ENCODE data around the gene RIPOR2.

RIPOR2 gene, protein sequence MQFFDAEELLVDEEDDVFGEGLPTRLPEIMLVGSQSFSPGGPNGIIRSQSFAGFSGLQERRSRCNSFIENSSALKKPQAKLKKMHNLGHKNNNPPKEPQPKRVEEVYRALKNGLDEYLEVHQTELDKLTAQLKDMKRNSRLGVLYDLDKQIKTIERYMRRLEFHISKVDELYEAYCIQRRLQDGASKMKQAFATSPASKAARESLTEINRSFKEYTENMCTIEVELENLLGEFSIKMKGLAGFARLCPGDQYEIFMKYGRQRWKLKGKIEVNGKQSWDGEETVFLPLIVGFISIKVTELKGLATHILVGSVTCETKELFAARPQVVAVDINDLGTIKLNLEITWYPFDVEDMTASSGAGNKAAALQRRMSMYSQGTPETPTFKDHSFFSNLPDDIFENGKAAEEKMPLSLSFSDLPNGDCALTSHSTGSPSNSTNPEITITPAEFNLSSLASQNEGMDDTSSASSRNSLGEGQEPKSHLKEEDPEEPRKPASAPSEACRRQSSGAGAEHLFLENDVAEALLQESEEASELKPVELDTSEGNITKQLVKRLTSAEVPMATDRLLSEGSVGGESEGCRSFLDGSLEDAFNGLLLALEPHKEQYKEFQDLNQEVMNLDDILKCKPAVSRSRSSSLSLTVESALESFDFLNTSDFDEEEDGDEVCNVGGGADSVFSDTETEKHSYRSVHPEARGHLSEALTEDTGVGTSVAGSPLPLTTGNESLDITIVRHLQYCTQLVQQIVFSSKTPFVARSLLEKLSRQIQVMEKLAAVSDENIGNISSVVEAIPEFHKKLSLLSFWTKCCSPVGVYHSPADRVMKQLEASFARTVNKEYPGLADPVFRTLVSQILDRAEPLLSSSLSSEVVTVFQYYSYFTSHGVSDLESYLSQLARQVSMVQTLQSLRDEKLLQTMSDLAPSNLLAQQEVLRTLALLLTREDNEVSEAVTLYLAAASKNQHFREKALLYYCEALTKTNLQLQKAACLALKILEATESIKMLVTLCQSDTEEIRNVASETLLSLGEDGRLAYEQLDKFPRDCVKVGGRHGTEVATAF

DNA sequence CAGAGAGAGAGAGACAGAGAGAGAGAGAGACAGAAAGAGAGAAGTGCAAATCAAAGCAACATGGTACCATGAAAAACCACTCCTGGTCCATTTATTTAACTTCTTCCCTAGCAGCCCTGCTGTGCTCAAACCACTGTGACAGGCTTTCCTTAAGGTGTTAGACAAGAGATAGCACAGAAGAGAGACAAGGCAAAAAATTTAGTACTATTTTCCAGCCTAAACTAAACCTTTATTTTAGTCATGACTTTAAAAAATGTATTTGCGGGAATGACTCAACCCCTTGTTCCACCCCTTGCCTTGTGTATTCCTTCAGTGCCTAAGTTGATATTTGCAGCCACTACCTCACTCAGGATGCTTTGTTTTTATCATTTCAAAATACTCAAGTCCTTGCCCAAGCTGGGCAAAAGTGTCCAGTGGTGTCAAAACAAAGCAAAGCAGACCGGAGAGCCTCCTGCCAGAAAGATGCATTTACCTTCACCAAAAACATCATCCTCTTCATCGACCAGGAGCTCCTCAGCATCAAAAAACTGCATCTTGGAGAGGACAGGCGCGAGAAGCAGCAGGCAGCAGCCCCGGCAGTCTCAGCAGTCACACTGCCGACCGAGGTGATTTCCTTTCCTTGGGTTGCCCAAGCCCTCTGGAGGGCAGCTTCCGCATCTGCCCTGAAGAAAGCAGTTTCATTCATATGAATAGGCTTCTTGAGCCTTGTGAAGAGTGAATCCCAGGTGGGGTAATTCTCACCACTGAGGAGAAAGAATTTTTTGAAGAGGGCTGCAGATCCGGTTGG lies at the start of gene RIPOR2:
Gene RIPOR2 (minus strand): TSS at position 595 of the 787 bp plus-strand sequence. CDS start 62 bp downstream, at position 533.
- peak in 1 of 3 experiments; percentile 60 for DNase-seq (ENCODE audit: low read depth in 3 of 3)

GRCh38 chr6:24985323-24985722 lies 49.6 kb upstream of the RIPOR2 start:
- DNase-seq (ENCODE audit: low read depth in 3 of 3): no peak

DNA sequence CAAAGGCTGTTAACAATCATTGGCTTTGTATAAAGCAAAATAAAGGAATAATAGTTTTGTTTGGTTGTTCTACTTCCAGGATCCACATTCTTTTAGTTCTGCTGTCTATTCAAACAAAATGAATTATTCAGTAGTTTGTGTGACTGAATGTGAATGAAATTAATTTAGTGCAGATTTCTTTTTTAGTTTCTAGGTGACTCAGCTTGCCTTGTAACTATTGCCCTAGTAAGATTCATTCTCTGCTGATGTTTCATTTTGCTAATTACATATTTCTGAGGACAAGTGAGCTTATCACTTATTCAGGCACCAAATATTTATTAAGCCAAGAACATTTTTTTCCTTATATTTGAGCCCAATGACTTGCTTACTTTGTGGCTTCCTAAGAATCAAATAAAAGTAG lies 46.5 kb upstream of the RIPOR2 start:
- no peak for DNase-seq (ENCODE audit: low read depth in 3 of 3)

DNA sequence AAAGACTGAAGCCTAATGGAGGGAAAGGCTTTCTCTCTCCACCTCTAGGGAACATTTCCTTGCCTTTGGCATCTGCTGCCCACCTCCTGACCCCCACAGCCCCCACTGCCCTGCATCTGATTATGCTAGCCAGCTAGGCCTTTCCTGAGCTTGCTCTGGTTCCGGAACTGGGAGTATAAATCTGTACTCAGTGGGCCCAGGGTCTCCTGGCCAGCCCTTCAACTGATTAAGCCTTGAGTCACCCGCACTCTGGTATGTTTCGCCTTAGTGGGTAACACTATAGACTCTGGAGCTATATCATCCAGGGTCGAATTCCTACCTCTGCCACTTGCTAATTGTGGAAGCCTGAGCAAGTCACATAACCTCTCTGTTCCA lies 45.6 kb upstream of the RIPOR2 start:
- DNase-seq (ENCODE audit: low read depth in 3 of 3): no peak

DNA sequence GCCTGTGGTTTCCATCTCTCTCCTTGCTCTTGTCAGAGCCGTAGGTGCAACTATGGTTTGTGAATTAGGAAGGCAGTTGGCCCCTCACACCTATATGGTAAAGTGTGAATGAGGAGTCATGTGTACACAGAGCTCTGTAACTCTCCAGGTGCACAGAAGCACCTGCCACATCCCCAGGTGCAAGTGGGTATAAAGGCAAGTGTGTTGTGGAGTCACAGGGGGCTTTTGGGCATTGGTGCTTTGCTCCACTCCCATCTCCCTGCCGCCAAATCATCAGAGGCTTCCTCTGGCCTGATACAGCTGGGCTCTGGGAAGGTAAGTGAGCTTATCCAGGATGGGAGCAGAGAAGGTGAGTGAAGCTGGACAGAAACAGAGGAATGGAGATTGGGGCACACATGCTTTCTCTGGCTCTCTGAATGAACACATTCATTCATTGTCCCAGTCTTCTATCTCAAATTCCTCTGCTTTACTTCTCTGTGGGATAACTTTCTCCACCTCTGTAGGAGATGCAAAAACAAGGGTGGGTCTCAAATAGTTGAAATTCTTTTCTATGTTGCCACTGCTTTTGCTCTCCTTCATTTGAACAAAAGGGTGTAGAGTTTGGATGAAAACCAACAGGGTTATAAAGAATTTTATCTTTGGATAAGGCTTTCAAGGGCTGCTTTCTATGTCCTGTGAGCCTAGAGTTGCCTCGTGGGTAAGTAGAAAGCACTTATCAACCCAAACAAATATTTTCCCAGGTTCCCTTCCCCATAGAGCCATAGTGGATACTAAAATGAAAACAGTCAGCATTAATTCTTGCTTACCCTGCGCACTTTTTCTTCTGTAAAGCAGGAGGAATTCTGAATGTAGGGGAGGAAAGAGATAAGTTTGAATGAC lies 45.0 kb upstream of the RIPOR2 start:
- no peak for DNase-seq (ENCODE audit: low read depth in 3 of 3)

GRCh38 chr6:24979176-24979575 lies 43.4 kb upstream of the RIPOR2 start:
- DNase-seq (ENCODE audit: low read depth in 3 of 3): no peak

GRCh38 chr6:24974182-24975171 lies 38.7 kb upstream of the RIPOR2 start:
- peak in 1 of 3 experiments; percentile 43 for DNase-seq (ENCODE audit: low read depth in 3 of 3)

- no peak for DNase-seq (ENCODE audit: low read depth in 3 of 3)
Observed at GRCh38 chr6:24972311-24972958, 36.7 kb upstream of the RIPOR2 start.

- DNase-seq (ENCODE audit: low read depth in 3 of 3): no peak
Observed at GRCh38 chr6:24971067-24971466, 35.3 kb upstream of the RIPOR2 start.

DNA sequence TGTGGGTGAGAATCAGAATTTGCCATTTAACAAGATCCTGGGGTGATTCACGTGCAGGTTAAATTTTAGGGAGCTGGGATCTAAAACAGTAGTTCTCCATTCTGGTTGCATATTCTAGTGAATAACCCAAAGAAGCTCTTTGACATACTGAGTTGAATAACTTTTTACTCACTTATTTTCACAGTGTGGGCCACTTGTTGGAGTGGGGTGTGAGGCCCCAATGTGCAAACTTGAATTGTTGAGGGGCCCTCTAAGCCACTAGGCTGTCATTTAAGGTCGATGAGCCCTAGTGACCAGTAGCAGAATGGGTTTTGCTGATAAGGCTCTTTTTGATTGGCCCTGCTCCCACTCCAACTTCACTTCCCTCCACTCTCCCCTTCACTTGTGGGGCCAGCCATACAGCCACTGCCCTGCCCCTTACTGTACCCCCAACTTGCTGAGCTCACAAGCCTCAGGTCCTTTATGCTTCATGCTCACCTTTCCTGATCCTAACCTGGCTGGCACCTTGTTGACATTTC lies 33.6 kb upstream of the RIPOR2 start:
- no peak for DNase-seq (ENCODE audit: low read depth in 3 of 3)

- DNase-seq (ENCODE audit: low read depth in 3 of 3): no peak
Observed at GRCh38 chr6:24968783-24969182, 33.0 kb upstream of the RIPOR2 start.

DNA sequence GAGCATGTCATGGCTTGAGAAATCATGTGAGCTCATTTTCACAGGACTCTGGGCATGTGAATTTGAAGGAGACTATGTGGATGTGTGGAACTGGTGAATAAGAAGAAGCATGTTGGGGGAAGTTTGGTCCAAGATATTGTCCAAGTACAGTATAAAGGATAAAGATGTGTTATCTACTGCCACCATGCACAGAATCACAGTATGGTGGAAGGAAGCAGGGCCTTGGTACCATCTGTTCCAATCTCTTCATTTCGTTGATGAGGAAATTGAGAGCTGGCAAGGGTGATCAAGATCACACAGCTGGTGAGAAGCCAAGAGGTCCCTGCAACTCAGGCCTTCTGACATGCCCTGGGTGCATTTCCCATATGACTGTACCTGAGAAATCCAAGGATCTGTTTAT lies 31.5 kb upstream of the RIPOR2 start:
- DNase-seq (ENCODE audit: low read depth in 3 of 3): no peak

DNA sequence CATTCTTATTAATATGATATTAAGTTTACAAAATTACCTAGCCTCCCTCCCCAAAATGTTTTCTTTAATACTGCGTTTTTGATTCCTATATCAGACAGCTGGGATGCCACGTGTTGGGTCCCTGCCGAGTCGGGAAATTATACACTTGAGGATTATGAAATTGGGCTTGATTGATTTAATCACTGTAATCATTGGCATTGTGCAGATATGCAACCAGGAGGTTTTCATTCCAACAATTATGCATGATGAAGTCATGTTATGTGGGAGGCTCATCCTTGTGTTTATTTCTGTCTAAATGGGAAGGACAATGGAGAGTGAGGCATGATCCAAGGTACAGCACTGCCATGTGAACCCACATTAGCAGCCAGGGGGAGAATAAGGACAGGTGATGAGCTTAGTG lies 30.6 kb upstream of the RIPOR2 start:
- DNase-seq (ENCODE audit: low read depth in 3 of 3): no peak

DNA sequence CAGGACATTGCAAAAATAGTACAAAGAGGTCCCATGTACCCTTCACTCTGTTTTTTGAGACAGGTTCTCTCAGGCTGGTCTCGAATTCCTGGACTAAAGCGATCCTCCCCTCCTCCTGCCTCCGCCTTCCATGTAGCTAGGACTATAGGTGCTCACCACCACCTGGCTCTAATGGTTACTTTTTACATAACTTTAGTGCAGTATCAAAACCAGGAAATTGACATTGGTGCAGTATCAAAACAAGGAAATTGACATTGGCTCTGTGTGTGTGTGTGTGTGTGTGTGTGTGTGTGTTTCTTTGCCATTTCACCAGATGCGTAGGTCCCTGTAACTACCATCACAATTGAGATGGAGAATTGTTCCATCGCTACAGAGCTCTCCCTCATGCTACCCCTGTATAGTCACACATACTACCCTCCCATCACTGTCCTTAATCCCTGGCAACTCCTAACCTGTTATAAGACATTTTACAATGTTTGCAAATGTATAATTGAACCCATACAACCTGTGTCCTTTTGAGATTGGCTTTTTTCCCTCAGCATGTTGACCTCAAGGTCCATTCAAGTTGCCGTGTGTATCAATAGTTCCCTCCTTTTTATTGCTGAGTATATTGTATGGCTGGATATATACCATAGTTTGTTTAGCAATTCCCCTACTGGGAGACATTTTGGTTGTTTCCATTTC lies 28.3 kb upstream of the RIPOR2 start:
- no peak for DNase-seq (ENCODE audit: low read depth in 3 of 3)

DNA sequence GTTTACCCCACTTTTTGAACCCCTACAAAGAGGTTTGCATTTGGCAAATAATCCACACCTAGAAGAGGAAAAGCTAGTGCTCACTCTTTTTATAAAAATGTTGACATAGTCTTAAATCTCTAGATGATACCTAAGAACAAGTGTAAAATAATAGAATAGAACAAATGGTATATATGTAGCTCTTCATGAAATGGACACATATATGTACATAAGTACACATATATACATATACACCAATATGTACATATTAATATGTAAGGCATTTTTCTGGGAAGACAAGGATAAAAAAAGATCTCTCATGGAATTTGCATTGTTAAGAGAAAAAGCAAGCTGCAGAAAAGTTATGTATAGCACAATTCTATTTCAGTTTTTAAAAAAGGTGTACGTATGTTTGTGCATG lies 27.6 kb upstream of the RIPOR2 start:
- DNase-seq (ENCODE audit: low read depth in 3 of 3): no peak

DNA sequence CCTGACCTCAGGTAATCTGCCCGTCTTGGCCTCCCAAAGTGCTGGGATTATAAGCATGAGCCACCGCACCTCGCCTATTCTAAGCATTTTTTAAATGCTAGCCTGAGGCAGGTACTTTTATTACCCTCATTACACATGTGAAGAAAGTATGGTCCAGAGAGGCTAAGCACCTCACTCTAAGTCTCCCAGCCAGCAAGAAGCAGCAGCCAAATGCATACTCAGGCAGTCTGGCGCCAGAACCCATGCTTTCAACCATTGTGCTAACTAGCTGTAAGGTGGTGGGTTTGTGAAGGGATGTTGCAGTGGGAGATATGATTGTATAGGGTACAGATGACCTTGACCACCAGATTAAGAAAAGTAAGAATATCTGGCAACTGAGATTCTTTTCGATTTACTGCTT lies 26.1 kb upstream of the RIPOR2 start:
- DNase-seq (ENCODE audit: low read depth in 3 of 3): no peak

DNA sequence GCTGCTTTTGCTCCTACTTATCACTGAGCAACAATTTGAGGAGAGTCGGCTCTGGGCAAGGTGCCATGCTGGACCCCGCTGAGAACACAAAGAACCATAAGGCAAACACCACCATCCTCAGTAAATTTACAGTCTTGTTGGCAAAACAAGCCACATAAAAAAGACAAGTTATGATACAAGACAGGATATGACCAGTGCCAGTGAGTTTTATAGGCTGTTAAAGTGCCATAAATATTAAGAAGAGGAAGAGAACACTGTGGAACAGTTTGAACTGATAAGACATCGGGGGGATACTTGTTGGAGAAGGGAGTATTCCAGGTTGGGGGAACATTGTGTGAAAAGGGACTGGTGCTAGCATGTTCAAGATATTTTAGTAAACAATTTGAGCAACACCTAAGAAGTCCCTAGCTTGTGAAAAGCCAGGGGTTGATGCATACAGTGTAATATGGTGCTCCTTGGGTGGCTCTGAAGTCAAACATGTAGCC lies 25.3 kb upstream of the RIPOR2 start:
- no peak for DNase-seq (ENCODE audit: low read depth in 3 of 3)

GRCh38 chr6:24959319-24959718 lies 23.6 kb upstream of the RIPOR2 start:
- no peak for DNase-seq (ENCODE audit: low read depth in 3 of 3)

Measured in stimulated activated CD4-positive, alpha-beta T cell treated with anti-CD3 and anti-CD28 coated beads, TNF-alpha, amount 100 ng/mL, for 24 hours (primary cell).